ENCODE data around the gene PBX3.

The PBX3 gene

GRCh38 chr9:125743682-125744428 is 3.3 kb upstream of the PBX3 start:
- FAIRE-seq: peak; percentile 45
- no peak for TF ChIP-seq POLR2A (IDR thresholded peaks at IDR 0.05; ENCODE audit: low read depth, low read length)
- no peak for DNase-seq (ENCODE audit: insufficient read length, low spot score)

- no peak for TF ChIP-seq POLR2A (IDR thresholded peaks at IDR 0.05; ENCODE audit: low read depth, low read length)
- no peak for FAIRE-seq
- DNase-seq (ENCODE audit: insufficient read length, low spot score): peak; percentile 78
These were observed 2.6 kb upstream of the PBX3 start for GRCh38 chr9:125744616-125745015.

- FAIRE-seq (no peak), DNase-seq (ENCODE audit: insufficient read length, low spot score) (no peak)
- no peak for TF ChIP-seq POLR2A (IDR thresholded peaks at IDR 0.05; ENCODE audit: low read depth, low read length)
These were observed 2.2 kb upstream of the PBX3 start for GRCh38 chr9:125745018-125745417.

- TF ChIP-seq POLR2A (IDR thresholded peaks at IDR 0.05; ENCODE audit: low read depth, low read length): no peak; the same call in 1 of the 2 replicates
- DNase-seq (ENCODE audit: insufficient read length, low spot score) (no peak), FAIRE-seq (no peak)
These were observed 1.5 kb upstream of the PBX3 start for GRCh38 chr9:125745682-125746016.

- TF ChIP-seq POLR2A (IDR thresholded peaks at IDR 0.05; ENCODE audit: low read depth, low read length): peak; percentile 86
- FAIRE-seq: peak; percentile 98
- peak; percentile 100 for DNase-seq (ENCODE audit: insufficient read length, low spot score)
These were observed 978 bp upstream of the PBX3 start for GRCh38 chr9:125746017-125746773.

- FAIRE-seq (no peak), DNase-seq (ENCODE audit: insufficient read length, low spot score) (no peak)
- TF ChIP-seq POLR2A (IDR thresholded peaks at IDR 0.05; ENCODE audit: low read depth, low read length): no peak
These were observed 460 bp upstream of the PBX3 start for GRCh38 chr9:125746774-125747052.

GRCh38 chr9:125747765-125748445 is 732 bp downstream of the PBX3 start:
- TF ChIP-seq POLR2A (IDR thresholded peaks at IDR 0.05; ENCODE audit: low read depth, low read length): 0 out of 2 replicates have a peak, but pooled peaks have one; percentile 41
- FAIRE-seq (no peak), DNase-seq (ENCODE audit: insufficient read length, low spot score) (peak; percentile 32)

- TF ChIP-seq POLR2A (IDR thresholded peaks at IDR 0.05; ENCODE audit: low read depth, low read length): no peak
- peak; percentile 20 for FAIRE-seq
- DNase-seq (ENCODE audit: insufficient read length, low spot score): peak; percentile 49
These were observed 1.4 kb downstream of the PBX3 start for GRCh38 chr9:125748446-125749099.

- no peak for TF ChIP-seq POLR2A (IDR thresholded peaks at IDR 0.05; ENCODE audit: low read depth, low read length)
- DNase-seq (ENCODE audit: insufficient read length, low spot score) (no peak), FAIRE-seq (no peak)
These were observed 2.2 kb downstream of the PBX3 start for GRCh38 chr9:125749287-125749935.

- no peak for DNase-seq (ENCODE audit: insufficient read length, low spot score)
- no peak for FAIRE-seq
- no peak for TF ChIP-seq POLR2A (IDR thresholded peaks at IDR 0.05; ENCODE audit: low read depth, low read length)
These were observed 2.9 kb downstream of the PBX3 start for GRCh38 chr9:125749951-125750626.

GRCh38 chr9:125750627-125751011 is 3.4 kb downstream of the PBX3 start:
- FAIRE-seq: peak; percentile 95

GRCh38 chr9:125752070-125752628 is 5.0 kb downstream of the PBX3 start:
- FAIRE-seq (peak; percentile 91), DNase-seq (ENCODE audit: insufficient read length, low spot score) (no peak)
- TF ChIP-seq POLR2A (IDR thresholded peaks at IDR 0.05; ENCODE audit: low read depth, low read length): no peak

More at GRCh38 chr9:125750627-125751011, 3.4 kb downstream of the PBX3 start:
- DNase-seq (ENCODE audit: insufficient read length, low spot score): no peak
- no peak for TF ChIP-seq POLR2A (IDR thresholded peaks at IDR 0.05; ENCODE audit: low read depth, low read length)

GRCh38 chr9:125754096-125754495 is 6.9 kb downstream of the PBX3 start:
- DNase-seq (ENCODE audit: insufficient read length, low spot score) (no peak), FAIRE-seq (peak; percentile 96)
- TF ChIP-seq POLR2A (IDR thresholded peaks at IDR 0.05; ENCODE audit: low read depth, low read length): no peak

Data from H54 (cell line).